Neutrophil (primary cell): ENCODE data around the gene CDH13.

ENCODE experiments used
- H3K27ac ChIP-seq: fragments of 200-600 bp; sonication (generic); 2 replicates; pipeline ENCODE4 v1.5.1; 2016; ENCODE audit warnings: mild to moderate bottlenecking, moderate library complexity
- H3K27me3 ChIP-seq: fragments of 200-600 bp; sonication (generic); 2 replicates; pipeline ENCODE4 v1.6.0; 2016; ENCODE audit warnings: mild to moderate bottlenecking
- H3K36me3 ChIP-seq: fragments of 200-600 bp; sonication (generic); 2 replicates; pipeline ENCODE4 v1.5.1; 2017
- H3K4me1 ChIP-seq, 2 experiments: fragments of 200-600 bp in 1 of 2; sonication (generic) in 1 of 2; 1 replicate in 1 of 2; 2 replicates in 1 of 2; pipeline versions ENCODE4 v1.5.1 to v1.6.1; 2013 to 2016; ENCODE audit warnings: low read depth in 1 of 2, low read length in 1 of 2, mild to moderate bottlenecking in 1 of 2, moderate library complexity in 1 of 2; ENCODE audit not compliant: control insufficient read depth in 1 of 2, insufficient read depth in 1 of 2
- H3K4me3 ChIP-seq, 2 experiments: fragments of 200-600 bp in 1 of 2; sonication (generic) in 1 of 2; 1 replicate in 1 of 2; 2 replicates in 1 of 2; pipeline ENCODE4 v1.5.1; 2013 to 2016; ENCODE audit warnings: low read depth in 1 of 2, low read length in 1 of 2, mild to moderate bottlenecking in 1 of 2, moderate library complexity in 1 of 2
- H3K9me3 ChIP-seq: fragments of 200-600 bp; sonication (generic); 2 replicates; pipeline ENCODE4 v1.5.1; 2016
- TF ChIP-seq, protein P1 (sequence below): fragments of 200-600 bp; sonication (generic); IDR thresholded peaks from 2 replicates; pipeline ENCODE4 v1.5.1; 2016; ENCODE audit warnings: antibody characterized with exemption

The CDH13 gene

DNA sequence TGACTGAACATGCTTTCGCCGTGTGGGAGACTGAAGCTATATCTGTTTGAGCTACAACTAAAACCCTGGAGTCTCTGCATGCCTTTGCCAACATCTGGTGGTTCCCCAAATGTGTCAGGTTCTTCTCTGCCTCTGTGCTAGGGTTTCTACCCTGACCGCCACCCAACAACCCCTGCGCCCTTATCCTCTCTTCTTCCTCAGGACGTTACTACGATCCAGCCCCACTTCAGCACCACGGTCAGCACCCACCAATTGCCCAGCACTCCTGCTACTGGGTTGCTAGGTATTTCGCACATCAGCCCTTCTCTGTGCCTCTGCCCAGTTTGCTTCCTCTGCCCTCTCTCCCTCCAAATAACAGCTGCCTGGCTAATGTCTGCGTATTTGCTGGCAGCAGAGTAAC lies 1074.7 kb downstream of the CDH13 start:
- Histone ChIP-seq H3K27me3 (no peaks in the 10 kb centered on the region), H3K36me3 (no peaks in the 10 kb centered on the region), H3K27ac (no peak overlapping the region), H3K9me3 (no peaks in the 10 kb centered on the region), H3K4me1 (no peaks in the 10 kb centered on the region), H3K4me3 (no peak overlapping the region)
- TF ChIP-seq, protein P1, sequence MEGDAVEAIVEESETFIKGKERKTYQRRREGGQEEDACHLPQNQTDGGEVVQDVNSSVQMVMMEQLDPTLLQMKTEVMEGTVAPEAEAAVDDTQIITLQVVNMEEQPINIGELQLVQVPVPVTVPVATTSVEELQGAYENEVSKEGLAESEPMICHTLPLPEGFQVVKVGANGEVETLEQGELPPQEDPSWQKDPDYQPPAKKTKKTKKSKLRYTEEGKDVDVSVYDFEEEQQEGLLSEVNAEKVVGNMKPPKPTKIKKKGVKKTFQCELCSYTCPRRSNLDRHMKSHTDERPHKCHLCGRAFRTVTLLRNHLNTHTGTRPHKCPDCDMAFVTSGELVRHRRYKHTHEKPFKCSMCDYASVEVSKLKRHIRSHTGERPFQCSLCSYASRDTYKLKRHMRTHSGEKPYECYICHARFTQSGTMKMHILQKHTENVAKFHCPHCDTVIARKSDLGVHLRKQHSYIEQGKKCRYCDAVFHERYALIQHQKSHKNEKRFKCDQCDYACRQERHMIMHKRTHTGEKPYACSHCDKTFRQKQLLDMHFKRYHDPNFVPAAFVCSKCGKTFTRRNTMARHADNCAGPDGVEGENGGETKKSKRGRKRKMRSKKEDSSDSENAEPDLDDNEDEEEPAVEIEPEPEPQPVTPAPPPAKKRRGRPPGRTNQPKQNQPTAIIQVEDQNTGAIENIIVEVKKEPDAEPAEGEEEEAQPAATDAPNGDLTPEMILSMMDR: no peak

DNA sequence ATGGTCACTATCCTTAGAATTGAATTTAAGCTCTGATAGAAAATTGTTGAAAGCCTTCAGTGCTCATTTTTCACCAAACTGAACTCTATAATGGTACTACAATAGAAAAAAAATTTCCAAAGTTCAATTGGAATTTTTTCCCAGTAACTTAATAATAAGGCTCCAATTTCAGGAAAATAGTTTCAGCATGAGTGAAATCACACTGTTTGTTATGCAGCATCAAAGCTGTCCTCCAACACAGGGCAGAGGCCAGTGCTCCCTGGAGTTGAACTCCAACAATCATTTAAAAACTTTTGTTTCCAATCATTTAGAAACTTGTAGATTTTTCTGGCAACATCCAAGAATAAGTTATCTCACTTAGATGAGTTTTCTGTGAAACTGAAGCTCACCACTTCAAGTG lies 1077.9 kb downstream of the CDH13 start:
- H3K36me3 ChIP-seq: no peaks in the 10 kb centered on the region
- no peak overlapping the region for H3K27ac ChIP-seq
- TF ChIP-seq, protein P1: no peak
- H3K9me3 ChIP-seq: no peaks in the 10 kb centered on the region
- no peaks in the 10 kb centered on the region for H3K4me1 ChIP-seq
- no peak overlapping the region for H3K4me3 ChIP-seq
- no peaks in the 10 kb centered on the region for H3K27me3 ChIP-seq

DNA sequence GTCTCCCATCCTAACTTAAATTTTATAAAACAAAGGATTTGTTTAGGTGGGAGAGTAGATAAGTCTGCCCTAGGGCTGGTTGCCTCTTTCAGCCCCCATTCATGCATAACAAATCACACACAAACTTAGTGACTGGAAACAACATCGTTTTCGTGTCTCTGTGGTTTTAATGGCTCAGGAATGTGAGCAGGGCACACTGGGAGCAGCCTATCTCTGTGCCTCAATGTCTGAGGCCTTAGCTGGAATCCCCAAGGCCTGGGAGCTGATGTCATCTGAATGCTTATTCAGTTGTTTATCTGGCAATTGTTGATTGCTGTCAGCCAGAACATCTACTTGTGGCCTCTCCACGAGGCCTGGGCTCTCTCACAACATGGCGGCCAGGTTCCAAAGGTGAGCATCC lies 1079.1 kb downstream of the CDH13 start:
- TF ChIP-seq, protein P1: no peak
- Histone ChIP-seq H3K4me3 (no peak overlapping the region), H3K27ac (no peak overlapping the region)

GRCh38 chr16:83706394-83706793 lies 1079.6 kb downstream of the CDH13 start:
- Histone ChIP-seq H3K4me3 (no peak overlapping the region), H3K27ac (no peak overlapping the region), H3K27me3 (no peaks in the 10 kb centered on the region), H3K36me3 (no peaks in the 10 kb centered on the region), H3K9me3 (no peaks in the 10 kb centered on the region), H3K4me1 (no peaks in the 10 kb centered on the region)
- TF ChIP-seq, protein P1: no peak

More for the DNA sequence above, 1079.1 kb downstream of the CDH13 start:
- Histone ChIP-seq H3K4me1 (no peaks in the 10 kb centered on the region), H3K9me3 (no peaks in the 10 kb centered on the region), H3K27me3 (no peaks in the 10 kb centered on the region), H3K36me3 (no peaks in the 10 kb centered on the region)

DNA sequence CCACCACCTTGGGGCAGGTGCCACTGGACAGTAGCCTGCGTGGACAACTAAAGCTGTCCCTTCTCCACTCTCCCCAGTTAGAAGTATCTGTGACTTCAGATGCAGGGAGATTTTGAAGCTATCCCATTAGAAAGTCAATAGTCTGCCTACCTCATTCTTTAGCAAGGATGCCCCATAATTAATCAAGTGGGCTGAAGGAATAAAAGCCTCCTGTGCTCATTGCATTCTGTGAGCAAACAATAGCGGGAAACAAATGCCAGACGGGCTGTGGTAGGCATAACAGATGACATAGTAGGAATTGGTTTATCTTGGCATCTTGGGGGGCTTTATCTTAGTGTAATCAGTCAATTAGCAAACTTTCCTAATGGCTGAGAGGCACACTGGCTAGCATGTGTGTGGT lies 1084.3 kb downstream of the CDH13 start:
- Histone ChIP-seq H3K36me3 (no peaks in the 10 kb centered on the region), H3K4me1 (no peaks in the 10 kb centered on the region), H3K4me3 (no peak overlapping the region), H3K9me3 (no peaks in the 10 kb centered on the region), H3K27me3 (peaks cover 6% of the 10 kb centered on the region), H3K27ac (no peak overlapping the region)
- TF ChIP-seq, protein P1: no peak

- Histone ChIP-seq H3K4me3 (no peak overlapping the region), H3K4me1 (no peaks in the 10 kb centered on the region), H3K27me3 (peaks cover 6% of the 10 kb centered on the region), H3K27ac (no peak overlapping the region), H3K9me3 (no peaks in the 10 kb centered on the region), H3K36me3 (no peaks in the 10 kb centered on the region)
- TF ChIP-seq, protein P1: no peak
Observed at GRCh38 chr16:83713597-83713996, 1086.8 kb downstream of the CDH13 start.
